ENCODE data around the gene GHRH. TPM values are rescaled to one million over a fixed set of nuclear protein-coding genes. Genes with fewer than 3 reads are reported as not detected.

The GHRH gene
- total RNA-seq, 1 experiment from 2014 or later = not detected

DNA sequence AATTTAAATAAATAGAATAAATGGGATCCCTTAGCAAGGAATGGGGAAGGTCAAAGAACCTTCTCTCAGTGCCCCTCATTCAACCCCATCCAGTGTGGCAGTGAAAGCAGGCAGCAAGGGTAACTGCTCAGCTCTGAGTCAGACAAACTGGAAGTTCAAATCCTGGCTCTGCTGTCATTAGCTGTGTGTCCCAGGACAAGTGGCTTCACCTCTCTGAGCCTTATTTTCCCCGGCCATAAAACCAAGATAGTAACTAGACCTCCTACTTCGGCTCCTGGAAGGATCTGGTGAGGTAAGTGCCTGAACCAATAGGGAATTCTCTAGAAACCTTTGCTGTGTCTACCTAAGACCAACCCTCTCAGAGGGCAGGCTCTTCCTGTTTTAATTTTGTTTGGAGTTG, 4.1 kb downstream of the GHRH start:
- TF ChIP-seq, protein P1, sequence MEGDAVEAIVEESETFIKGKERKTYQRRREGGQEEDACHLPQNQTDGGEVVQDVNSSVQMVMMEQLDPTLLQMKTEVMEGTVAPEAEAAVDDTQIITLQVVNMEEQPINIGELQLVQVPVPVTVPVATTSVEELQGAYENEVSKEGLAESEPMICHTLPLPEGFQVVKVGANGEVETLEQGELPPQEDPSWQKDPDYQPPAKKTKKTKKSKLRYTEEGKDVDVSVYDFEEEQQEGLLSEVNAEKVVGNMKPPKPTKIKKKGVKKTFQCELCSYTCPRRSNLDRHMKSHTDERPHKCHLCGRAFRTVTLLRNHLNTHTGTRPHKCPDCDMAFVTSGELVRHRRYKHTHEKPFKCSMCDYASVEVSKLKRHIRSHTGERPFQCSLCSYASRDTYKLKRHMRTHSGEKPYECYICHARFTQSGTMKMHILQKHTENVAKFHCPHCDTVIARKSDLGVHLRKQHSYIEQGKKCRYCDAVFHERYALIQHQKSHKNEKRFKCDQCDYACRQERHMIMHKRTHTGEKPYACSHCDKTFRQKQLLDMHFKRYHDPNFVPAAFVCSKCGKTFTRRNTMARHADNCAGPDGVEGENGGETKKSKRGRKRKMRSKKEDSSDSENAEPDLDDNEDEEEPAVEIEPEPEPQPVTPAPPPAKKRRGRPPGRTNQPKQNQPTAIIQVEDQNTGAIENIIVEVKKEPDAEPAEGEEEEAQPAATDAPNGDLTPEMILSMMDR (conservative IDR thresholded peaks at IDR 0.05) = no peak
- Histone ChIP-seq H3K18ac (ENCODE audit: insufficient read length, low read depth, low read length) (no peak overlapping the region), H3K56ac (ENCODE audit: insufficient read length, low read depth, low read length) (no peak overlapping the region), H3T11ph (ENCODE audit: low read length) (no peak overlapping the region), H2BK5ac (ENCODE audit: insufficient read length, low read length) (no peak overlapping the region), H3K4ac (ENCODE audit: low read depth, low read length) (no peak overlapping the region), H3K4me2 (ENCODE audit: insufficient read depth, insufficient read length, low read length) (no peak overlapping the region), H4K8ac (replicated peaks; ENCODE audit: insufficient read length, low read depth, low read length) (no peak overlapping the region), H3K4me1 (ENCODE audit: insufficient read depth, low read length) (no peaks in the 10 kb centered on the region; the same call in 1 of the 2 replicates), H2BK12ac (ENCODE audit: insufficient read length, low read depth, low read length) (no peak overlapping the region), H3K79me2 (ENCODE audit: insufficient read depth, low read length) (no peaks in the 10 kb centered on the region), H4K91ac (ENCODE audit: insufficient read length, low read depth, low read length) (no peak overlapping the region), H2AK5ac (ENCODE audit: insufficient read length, low read length) (no peak overlapping the region), H3K9me3 (ENCODE audit: control insufficient read depth, low read depth, low read length) (no peaks in the 10 kb centered on the region), H4K20me1 (ENCODE audit: control insufficient read depth, insufficient read depth, insufficient read length) (no peaks in the 10 kb centered on the region), H3K9ac (ENCODE audit: extremely low read depth, insufficient read length, low read length) (no peak overlapping the region), H3K27ac (ENCODE audit: insufficient read length, low read depth, low read length) (no peak overlapping the region), H2BK20ac (ENCODE audit: low read depth, low read length, poor library complexity, severe bottlenecking) (no peak overlapping the region), H2BK120ac (ENCODE audit: low read depth, low read length, poor library complexity, severe bottlenecking) (no peak overlapping the region), H3K14ac (ENCODE audit: insufficient read depth, low read length) (no peak overlapping the region), H3K27me3 (ENCODE audit: insufficient read depth, low read length) (no peaks in the 10 kb centered on the region), H3K23me2 (ENCODE audit: insufficient read length, low read depth, low read length, poor library complexity, severe bottlenecking) (no peaks in the 10 kb centered on the region), H3K79me1 (ENCODE audit: insufficient read depth, low read depth, low read length, poor library complexity, severe bottlenecking) (no peaks in the 10 kb centered on the region), H2BK15ac (ENCODE audit: low read depth, low read length) (no peak overlapping the region), H2AFZ (ENCODE audit: low read length) (no peak overlapping the region), H4K5ac (ENCODE audit: insufficient read length, low read depth, low read length) (no peak overlapping the region), H3K23ac (ENCODE audit: insufficient read length, low read depth, low read length) (no peak overlapping the region)
- Mint-ChIP-seq H3K27me3 (ENCODE audit: low read depth) (peaks cover 1% of the 10 kb centered on the region; the same call in 1 of the 2 replicates), H3K36me3 (ENCODE audit: insufficient read depth in 1 of 3, low read depth in 3 of 3) (peaks cover 4 to 8% (median 6%) of the 10 kb centered on the region in 3 experiments; a peak in 4 of 7 replicates), H3K4me3 (no peak overlapping the region), H3K4me1 (peaks cover 42 to 46% of the 10 kb centered on the region in 2 experiments), H3K27ac (peak overlapping the region in 1 of 3 experiments; percentile 70; a peak in 1 of 7 replicates), H3K9me3 (peaks cover 6 to 7% of the 10 kb centered on the region in 2 experiments)
- WGBS (ENCODE audit: extremely low coverage, insufficient read length, low lambda C conversion rate) = no CpG with 5 or more reads among the region's 2 CpGs
- DNase-seq = no peak
